HCT116 (cell line): ENCODE measurements around the gene GPATCH2L. TPM values are rescaled to one million over a fixed set of nuclear protein-coding genes. Genes with fewer than 3 reads are reported as not detected.

Source experiments
- ATAC-seq: fragments of 200-7000 bp; cut with Tn5 transposase; 2 replicates; pipeline ENCODE4 v1.9.1; 2020; ENCODE audit warnings: mild to moderate bottlenecking, moderate library complexity
- BruUV-seq: library from RNA; stranded (reverse); fragments of 400-500 nt; replicated peaks from 2 replicates; lab custom pipeline; 2021; lab: Mats Ljungman, UMichigan
- CTCF ChIA-PET: fragments of 300-600 bp; sonication (Branson Sonifier 250); formaldehyde crosslinking; loops from one replicate; lab custom pipeline; 2021; ENCODE audit warnings: antibody characterized with exemption; lab: Charles Lee
- POLR2A ChIA-PET: fragments of 300-600, 350-600 bp; sonication (Branson Sonifier 250); formaldehyde crosslinking; loops from one replicate; lab custom pipeline; 2021; ENCODE audit warnings: antibody characterized with exemption; lab: Charles Lee
- RAD21 ChIA-PET, 2 experiments: fragments of 300-600 bp; sonication (Branson Sonifier 250); formaldehyde crosslinking; loops; one replicate each; lab custom pipeline; 2023; ENCODE audit warnings: low total read pairs in 2 of 2; ENCODE audit not compliant: uncharacterized antibody in 2 of 2, unreplicated experiment in 2 of 2, low non-redundant PET in 1 of 2; lab: Charles Lee
- DNase-seq: peaks from one replicate; pipeline ENCODE4 v3.0.0-alpha.2; 2010; ENCODE audit warnings: low read depth, low spot score
- H2AFZ ChIP-seq: fragments of 200-600 bp; shearing (Covaris generic), sonication (generic); 2 replicates; pipeline ENCODE4 v1.6.1; 2017; ENCODE audit warnings: low read depth, mixed run types, mixed read lengths, antibody characterized with exemption, low read length; ENCODE audit not compliant: poor library complexity, severe bottlenecking
- H3K27ac ChIP-seq: 2 replicates; pipeline ENCODE4 v1.5.1; 2012; ENCODE audit warnings: low read depth, low read length
- H3K27me3 ChIP-seq: fragments of 200-600 bp; sonication (generic); 2 replicates; pipeline ENCODE4 v1.6.1; 2016; ENCODE audit warnings: mixed run types, low read length, mixed read lengths; ENCODE audit not compliant: insufficient read depth
- H3K36me3 ChIP-seq, 2 experiments: fragments of 200-500 bp in 1 of 2; fragments of 200-600 bp in 1 of 2; sonication (Bioruptor generic) in 1 of 2; sonication (generic) in 1 of 2; 2 replicates each; pipeline versions ENCODE4 v1.5.1 to v1.6.1; 2014 to 2016; ENCODE audit warnings: low read length in 2 of 2, inconsistent platforms in 1 of 2, mixed read lengths in 1 of 2, mixed run types in 1 of 2; ENCODE audit not compliant: insufficient read depth in 2 of 2, control insufficient read depth in 1 of 2
- H3K4me1 ChIP-seq, 2 experiments: fragments of 200-600 bp in 1 of 2; sonication (generic) in 1 of 2; 2 replicates each; pipeline versions ENCODE4 v1.5.1 to v1.6.1; 2012 to 2017; ENCODE audit warnings: low read length in 2 of 2, inconsistent platforms in 1 of 2, mild to moderate bottlenecking in 1 of 2, mixed read lengths in 1 of 2, mixed run types in 1 of 2, moderate library complexity in 1 of 2; ENCODE audit not compliant: insufficient read depth in 2 of 2, control insufficient read depth in 1 of 2
- H3K4me2 ChIP-seq: fragments of 200-600 bp; sonication (generic); 2 replicates; pipeline ENCODE4 v1.6.1; 2017; ENCODE audit warnings: mixed run types, low read length, mixed read lengths
- H3K4me3 ChIP-seq, 2 experiments: fragments of 200-600 bp in 1 of 2; sonication (generic) in 1 of 2; replicated peaks in 1 of 2; 2 replicates each; pipeline ENCODE4 v1.5.1; 2011 to 2016; ENCODE audit warnings: low read length in 2 of 2, control low read depth in 1 of 2, low read depth in 1 of 2, mild to moderate bottlenecking in 1 of 2, mixed read lengths in 1 of 2, mixed run types in 1 of 2
- H3K79me2 ChIP-seq: fragments of 200-600 bp; sonication (generic); 2 replicates; pipeline ENCODE4 v1.6.1; 2017; ENCODE audit warnings: mild to moderate bottlenecking, mixed run types, low read length, moderate library complexity, mixed read lengths; ENCODE audit not compliant: insufficient read depth
- H3K9ac ChIP-seq: fragments of 200-600 bp; sonication (generic); 2 replicates; pipeline ENCODE4 v1.6.1; 2016; ENCODE audit warnings: low read length, mixed read lengths
- H3K9me2 ChIP-seq: fragments of 200-600 bp; sonication (generic), shearing (Covaris generic); 2 replicates; pipeline ENCODE4 v1.6.1; 2017; ENCODE audit warnings: mixed run types, mild to moderate bottlenecking, moderate library complexity; ENCODE audit not compliant: insufficient read depth
- H3K9me3 ChIP-seq, 2 experiments: fragments of 200-500 bp in 1 of 2; fragments of 200-600 bp in 1 of 2; sonication (Bioruptor generic) in 1 of 2; sonication (generic) in 1 of 2; 2 replicates each; pipeline ENCODE4 v1.6.1; 2014 to 2017; ENCODE audit warnings: low read length in 2 of 2, mixed read lengths in 2 of 2, inconsistent platforms in 1 of 2, low read depth in 1 of 2, mild to moderate bottlenecking in 1 of 2, mixed run types in 1 of 2, moderate library complexity in 1 of 2; ENCODE audit not compliant: control insufficient read depth in 1 of 2, insufficient read depth in 1 of 2
- H4K20me1 ChIP-seq: fragments of 200-600 bp; sonication (generic), shearing (Covaris generic); 2 replicates; pipeline ENCODE4 v1.6.1; 2017; ENCODE audit warnings: mixed run types, mild to moderate bottlenecking, moderate library complexity; ENCODE audit not compliant: insufficient read depth
- CBX3 ChIP-seq: IDR thresholded peaks from 2 replicates; pipeline ENCODE4 v1.6.1; 2012; ENCODE audit warnings: low read depth
- JUND ChIP-seq: IDR thresholded peaks from 2 replicates; pipeline ENCODE4 v1.6.1; 2012
- POLR2A ChIP-seq: IDR thresholded peaks from 2 replicates; pipeline ENCODE4 v1.7.0; 2011; ENCODE audit warnings: borderline replicate concordance; ENCODE audit not compliant: insufficient read depth, insufficient read length; ENCODE audit errors: extremely low read depth
- POLR2AphosphoS5 ChIP-seq: IDR thresholded peaks from 2 replicates; pipeline ENCODE4 v1.6.1; 2011; ENCODE audit warnings: mild to moderate bottlenecking, low read depth, low read length, moderate library complexity
- RAD21 ChIP-seq: IDR thresholded peaks from 2 replicates; pipeline ENCODE4 v1.6.1; 2012; ENCODE audit warnings: low read depth, mild to moderate bottlenecking
- ZFX ChIP-seq: fragments of 450-650 bp; IDR thresholded peaks from 2 replicates; pipeline ENCODE4 v1.6.1; 2017
- ZNF274 ChIP-seq: fragments of 200-500 bp; sonication (Bioruptor generic); IDR thresholded peaks from 2 replicates; pipeline ENCODE4 v1.6.1; 2014; ENCODE audit warnings: mild to moderate bottlenecking, low read depth, low read length, inconsistent platforms
- intact Hi-C: fragments of 100-400 bp; cut with micrococcal nuclease; formaldehyde crosslinking; loops from 2 replicates; pipeline ENCODE4 v1.10.0; 2022
- total RNA-seq: library from RNA; stranded (reverse); gene quantifications from one replicate; pipeline ENCODE4 v1.2.1, GENCODE V29; 2021; ENCODE audit not compliant: unreplicated experiment
- TF ChIP-seq, protein P1 (sequence below): IDR thresholded peaks from 2 replicates; pipeline ENCODE4 v1.6.1; 2012; ENCODE audit warnings: low read depth

Gene GPATCH2L
- total RNA-seq, 1 experiment from 2014 or later, result 49.2 TPM

GRCh38 chr14:76109087-76109880, 42.4 kb upstream of the GPATCH2L start:
- no peak overlapping the region for H3K9ac ChIP-seq
- ChIA-PET POLR2A (no interaction called here), CTCF (no interaction called here), RAD21 (no interaction called here)
- DNase-seq (no peak), ATAC-seq (no peak)
- H3K27ac ChIP-seq, result no peak overlapping the region
- intact Hi-C loops, result no loop called here
- no peaks in the 10 kb centered on the region for H3K9me2 ChIP-seq
- H3K79me2 ChIP-seq, result no peaks in the 10 kb centered on the region
- no peaks in the 10 kb centered on the region for H3K36me3 ChIP-seq
- H3K9me3 ChIP-seq, result no peaks in the 10 kb centered on the region
- H3K27me3 ChIP-seq, result 0 out of 2 replicates have a peak, but pooled peaks cover 8% of the 10 kb centered on the region
- no peak overlapping the region for H2AFZ ChIP-seq
- no peaks in the 10 kb centered on the region for H3K4me1 ChIP-seq
- H3K4me2 ChIP-seq, result no peak overlapping the region
- no TSS peak for BruUV-seq
- no peak overlapping the region for H3K4me3 ChIP-seq
- TF ChIP-seq POLR2A (no peak), RAD21 (no peak), ZFX (no peak), ZNF274 (no peak), JUND (no peak), CBX3 (no peak), POLR2AphosphoS5 (no peak)
- TF ChIP-seq, protein P1, sequence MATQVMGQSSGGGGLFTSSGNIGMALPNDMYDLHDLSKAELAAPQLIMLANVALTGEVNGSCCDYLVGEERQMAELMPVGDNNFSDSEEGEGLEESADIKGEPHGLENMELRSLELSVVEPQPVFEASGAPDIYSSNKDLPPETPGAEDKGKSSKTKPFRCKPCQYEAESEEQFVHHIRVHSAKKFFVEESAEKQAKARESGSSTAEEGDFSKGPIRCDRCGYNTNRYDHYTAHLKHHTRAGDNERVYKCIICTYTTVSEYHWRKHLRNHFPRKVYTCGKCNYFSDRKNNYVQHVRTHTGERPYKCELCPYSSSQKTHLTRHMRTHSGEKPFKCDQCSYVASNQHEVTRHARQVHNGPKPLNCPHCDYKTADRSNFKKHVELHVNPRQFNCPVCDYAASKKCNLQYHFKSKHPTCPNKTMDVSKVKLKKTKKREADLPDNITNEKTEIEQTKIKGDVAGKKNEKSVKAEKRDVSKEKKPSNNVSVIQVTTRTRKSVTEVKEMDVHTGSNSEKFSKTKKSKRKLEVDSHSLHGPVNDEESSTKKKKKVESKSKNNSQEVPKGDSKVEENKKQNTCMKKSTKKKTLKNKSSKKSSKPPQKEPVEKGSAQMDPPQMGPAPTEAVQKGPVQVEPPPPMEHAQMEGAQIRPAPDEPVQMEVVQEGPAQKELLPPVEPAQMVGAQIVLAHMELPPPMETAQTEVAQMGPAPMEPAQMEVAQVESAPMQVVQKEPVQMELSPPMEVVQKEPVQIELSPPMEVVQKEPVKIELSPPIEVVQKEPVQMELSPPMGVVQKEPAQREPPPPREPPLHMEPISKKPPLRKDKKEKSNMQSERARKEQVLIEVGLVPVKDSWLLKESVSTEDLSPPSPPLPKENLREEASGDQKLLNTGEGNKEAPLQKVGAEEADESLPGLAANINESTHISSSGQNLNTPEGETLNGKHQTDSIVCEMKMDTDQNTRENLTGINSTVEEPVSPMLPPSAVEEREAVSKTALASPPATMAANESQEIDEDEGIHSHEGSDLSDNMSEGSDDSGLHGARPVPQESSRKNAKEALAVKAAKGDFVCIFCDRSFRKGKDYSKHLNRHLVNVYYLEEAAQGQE, result no peak
- no peaks in the 10 kb centered on the region for H4K20me1 ChIP-seq
